Fibroblast of skin of abdomen (primary cell): Measurements from ENCODE around the gene RNASE9. TPM values are rescaled to one million over a fixed set of nuclear protein-coding genes. Genes with fewer than 3 reads are reported as not detected.
"Not testable (repeated sequence)": the region's sequence is repeated elsewhere in the genome, so short reads cannot be mapped to it uniquely, and the experiment has no call there.

Experiments
- DNase-seq: peaks from one replicate; pipeline ENCODE4 v3.0.0-alpha.2; 2013
- polyA plus RNA-seq, 2 experiments: library from polyadenylated mRNA; unstranded; fragments of 120-200 nt; gene quantifications; one replicate each; pipeline ENCODE4 v1.2.1, GENCODE V29; 2013; ENCODE audit not compliant: insufficient read length in 2 of 2

RNASE9 gene
- not detected for polyA plus RNA-seq (2013, experiment 1 of 2; ENCODE audit: insufficient read length)
- polyA plus RNA-seq (2013, experiment 2 of 2; ENCODE audit: insufficient read length) = not detected

- DNase-seq = no peak
These were observed at the start of gene RNASE9 for GRCh38 chr14:20560961-20561360. RNASE9 (minus strand) TSS chr14:20561047.

- peak; percentile 81 for DNase-seq
These were observed 49.3 kb upstream of the RNASE9 start for GRCh38 chr14:20610002-20610765.

GRCh38 chr14:20609215-20610001 is 48.6 kb upstream of the RNASE9 start:
- peak; percentile 84 for DNase-seq

GRCh38 chr14:20608383-20609110 is 47.7 kb upstream of the RNASE9 start:
- DNase-seq = no peak

DNA sequence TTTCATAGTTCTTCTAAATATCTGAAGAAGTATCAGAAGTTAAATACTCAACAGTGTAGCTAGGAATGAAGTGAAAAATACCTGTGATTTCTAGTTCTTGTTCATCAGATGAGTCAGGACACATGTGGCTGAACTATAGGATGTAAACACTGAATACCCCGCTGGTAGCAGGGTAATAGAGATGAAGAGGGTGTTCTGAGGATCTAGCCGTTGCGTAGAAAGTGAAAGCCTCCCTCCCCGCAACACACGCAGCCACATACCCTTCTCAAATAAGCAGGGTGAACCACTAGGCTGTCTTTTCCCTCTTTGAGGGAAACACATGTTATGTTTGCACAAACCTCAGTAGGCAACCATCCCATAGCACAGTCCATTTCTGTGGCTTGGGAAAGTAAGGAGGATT is 46.8 kb upstream of the RNASE9 start:
- no peak for DNase-seq

GRCh38 chr14:20606902-20607242 is 46.0 kb upstream of the RNASE9 start:
- no peak for DNase-seq

GRCh38 chr14:20606190-20606901 is 45.5 kb upstream of the RNASE9 start:
- DNase-seq = no peak

DNA sequence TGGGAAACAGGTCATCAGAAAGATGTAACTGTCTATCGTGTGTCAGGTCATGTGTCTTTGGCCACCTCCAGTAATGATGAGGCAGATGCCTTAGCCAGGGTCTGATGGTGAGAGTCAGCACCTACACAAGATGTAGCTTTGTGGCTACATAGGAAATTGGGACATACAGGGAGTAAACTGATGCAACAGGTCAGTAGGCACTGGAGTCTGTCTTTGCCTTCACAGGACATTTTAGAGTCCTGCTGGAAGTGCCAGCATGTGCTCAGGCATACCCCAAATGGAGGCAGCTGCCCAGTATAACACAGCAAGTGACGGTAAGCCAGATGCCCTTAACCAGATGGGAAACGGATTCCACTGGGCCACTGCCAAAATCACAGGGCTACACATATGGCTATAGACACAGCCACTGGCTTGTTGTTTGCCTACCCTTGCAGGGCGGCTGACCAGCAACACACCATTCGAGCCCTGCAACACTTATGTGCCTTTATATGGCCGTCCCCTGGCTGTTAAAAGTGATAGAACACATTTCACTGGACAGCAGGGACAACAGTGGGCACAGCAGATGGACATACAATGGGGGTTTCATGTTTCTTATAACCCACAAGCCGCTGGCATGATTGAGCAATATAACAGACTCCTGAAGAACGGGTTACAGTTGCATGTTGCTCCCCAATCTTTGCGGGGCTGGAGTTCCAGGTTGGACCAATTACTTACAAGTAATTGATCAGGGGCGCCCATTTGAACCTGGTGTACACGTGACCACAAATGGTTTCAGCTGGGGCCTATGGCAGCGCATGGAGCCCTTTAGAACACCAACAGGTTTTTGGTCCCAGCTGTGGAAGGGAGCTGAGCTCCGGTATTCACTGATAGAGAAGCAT is 43.2 kb upstream of the RNASE9 start:
- no peak for DNase-seq

DNA sequence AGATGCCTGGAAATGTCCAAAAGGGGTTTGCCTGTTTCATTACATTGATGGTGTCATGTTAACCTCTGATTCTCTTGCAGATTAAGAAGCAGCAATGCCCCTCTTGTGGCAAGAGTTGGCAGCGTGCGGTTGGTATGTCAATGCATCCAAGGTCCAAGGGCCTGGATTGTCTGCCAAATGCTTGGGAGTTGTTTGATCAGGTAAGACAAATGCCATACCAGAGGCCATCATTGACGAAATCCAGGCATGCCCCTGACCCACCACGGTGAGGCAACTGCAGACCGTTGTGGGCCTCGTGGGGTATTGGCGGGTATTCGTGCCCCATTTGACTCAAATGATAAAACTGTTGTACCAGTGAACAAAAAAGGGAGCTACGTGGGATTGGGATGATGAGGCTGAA is 41.7 kb upstream of the RNASE9 start:
- no peak for DNase-seq

GRCh38 chr14:20601522-20601921 is 40.7 kb upstream of the RNASE9 start:
- DNase-seq = no peak

- no peak for DNase-seq
These were observed 36.3 kb upstream of the RNASE9 start for GRCh38 chr14:20597108-20597507.

DNA sequence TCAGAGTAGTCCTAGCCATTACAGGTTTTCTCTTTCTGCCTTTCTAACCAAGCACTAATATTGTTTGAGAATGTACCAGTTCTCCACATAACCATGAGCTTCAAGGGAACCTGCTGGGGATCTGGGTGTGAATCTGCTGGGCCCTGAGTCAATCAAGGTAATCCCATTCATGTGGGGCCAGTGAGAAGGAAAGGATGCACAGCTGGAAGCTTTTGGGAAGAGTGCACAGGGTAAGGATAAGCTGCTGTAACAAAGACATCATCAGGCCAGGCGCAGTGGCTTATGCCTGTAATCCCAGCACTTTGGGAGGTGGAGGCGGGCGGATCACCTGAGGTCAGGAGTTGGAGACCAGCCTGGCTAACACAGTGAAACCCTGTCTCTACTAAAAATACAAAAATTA is 34.9 kb upstream of the RNASE9 start:
- DNase-seq = not testable (repeated sequence)

- DNase-seq = no peak
These were observed 31.7 kb upstream of the RNASE9 start for GRCh38 chr14:20592574-20592973.

DNA sequence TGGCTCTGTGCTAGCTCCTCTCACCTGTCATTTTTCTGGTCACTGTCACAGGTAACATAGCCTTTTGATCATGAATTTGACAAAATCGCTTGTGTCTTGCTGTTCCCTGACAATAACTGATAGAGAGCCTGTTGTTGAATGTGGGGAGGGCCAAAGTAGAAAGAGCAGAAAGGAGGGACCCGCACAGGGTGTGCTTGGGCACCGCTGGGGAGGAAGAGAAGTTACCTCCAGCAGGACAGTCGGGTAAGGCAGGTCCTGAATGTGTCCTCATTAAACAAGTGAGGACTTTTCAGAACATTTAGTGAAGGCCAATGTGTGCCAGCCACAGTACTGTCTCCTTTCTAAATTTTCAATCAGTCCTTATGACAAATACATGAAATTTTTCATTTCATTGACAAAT is 30.4 kb upstream of the RNASE9 start, which contains the start of gene RNASE12:
TSS of gene RNASE12 (minus strand) at position 142 of the 400 bp plus-strand sequence. CDS start 653 bp downstream, outside the sequence.
- DNase-seq = no peak

- DNase-seq = no peak
These were observed 26.8 kb upstream of the RNASE9 start, which contains the start of gene RNASE11 for GRCh38 chr14:20587489-20588154. RNASE11 (minus strand) TSS chr14:20588001.

GRCh38 chr14:20583908-20584307 is 23.1 kb upstream of the RNASE9 start:
- DNase-seq = no peak

- DNase-seq = no peak
These were observed 22.3 kb upstream of the RNASE9 start for GRCh38 chr14:20583142-20583541.

- no peak for DNase-seq
These were observed 19.4 kb upstream of the RNASE9 start for GRCh38 chr14:20580242-20580641.

GRCh38 chr14:20578784-20579502 is 18.1 kb upstream of the RNASE9 start:
- no peak for DNase-seq

DNA sequence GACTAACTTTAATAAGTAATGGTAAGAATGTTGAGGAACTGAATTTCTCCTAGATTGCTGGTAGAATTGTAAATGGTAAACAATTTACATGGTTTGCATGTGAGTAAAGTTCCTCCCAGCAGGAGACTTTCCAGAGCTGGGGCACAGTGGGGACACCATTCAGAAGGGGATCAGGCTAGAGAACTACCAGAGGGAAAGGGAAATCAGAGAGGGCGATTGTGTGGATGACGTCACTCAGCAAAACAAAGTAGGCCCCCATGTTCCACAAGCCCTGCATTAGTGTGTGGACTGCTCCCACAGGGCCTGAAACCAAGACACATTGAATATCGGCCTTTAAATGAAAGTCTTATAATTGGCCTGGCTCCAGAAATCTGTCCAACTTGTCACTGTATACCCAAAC is 17.5 kb upstream of the RNASE9 start:
- no peak for DNase-seq
